ENCODE measurements around the gene ARL5C.

- TF ChIP-seq CTCF (IDR thresholded peaks at IDR 0.05; ENCODE audit: insufficient read depth, low read depth, low read length) (no peak), EZH2 (IDR thresholded peaks at IDR 0.05; ENCODE audit: insufficient read depth, low read length) (no peak)
These were observed 725 bp upstream of the ARL5C start for GRCh38 chr17:39166437-39167335.
